Left kidney (tissue), 8 donors: ENCODE results near the gene NAP1L3. TPM values are rescaled to one million over a fixed set of nuclear protein-coding genes. Genes with fewer than 3 reads are reported as not detected.

ENCODE experiments used
- DNase-seq: peaks from one replicate; pipeline ENCODE4 v3.0.0-alpha.2; 2013
- long read RNA-seq, 8 donors: transcript quantifications; one replicate each; lab custom pipeline, GENCODE V29; 2026
- polyA plus RNA-seq: library from polyadenylated mRNA; unstranded; fragments of 120-200 nt; gene quantifications from one replicate; pipeline ENCODE4 v1.2.1, GENCODE V29; 2013; ENCODE audit not compliant: insufficient read length

Gene NAP1L3, protein sequence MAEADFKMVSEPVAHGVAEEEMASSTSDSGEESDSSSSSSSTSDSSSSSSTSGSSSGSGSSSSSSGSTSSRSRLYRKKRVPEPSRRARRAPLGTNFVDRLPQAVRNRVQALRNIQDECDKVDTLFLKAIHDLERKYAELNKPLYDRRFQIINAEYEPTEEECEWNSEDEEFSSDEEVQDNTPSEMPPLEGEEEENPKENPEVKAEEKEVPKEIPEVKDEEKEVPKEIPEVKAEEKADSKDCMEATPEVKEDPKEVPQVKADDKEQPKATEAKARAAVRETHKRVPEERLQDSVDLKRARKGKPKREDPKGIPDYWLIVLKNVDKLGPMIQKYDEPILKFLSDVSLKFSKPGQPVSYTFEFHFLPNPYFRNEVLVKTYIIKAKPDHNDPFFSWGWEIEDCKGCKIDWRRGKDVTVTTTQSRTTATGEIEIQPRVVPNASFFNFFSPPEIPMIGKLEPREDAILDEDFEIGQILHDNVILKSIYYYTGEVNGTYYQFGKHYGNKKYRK
- polyA plus RNA-seq, result 14.6 TPM
- long read RNA-seq, donor 1, transcript NAP1L3-201 (1 exons, 2,639 nt), result major isoform, 17 of 17 reads
- long read RNA-seq, donor 1, partial matches to known transcripts, result 0 of 17 reads
- long read RNA-seq, donor 1, other reads (novel, unspliced or antisense), result 0 of 17 reads
- long read RNA-seq, donor 2, transcript NAP1L3-201 (1 exons, 2,639 nt), result major isoform, 14 of 14 reads
- long read RNA-seq, donor 2, partial matches to known transcripts, result 0 of 14 reads
- long read RNA-seq, donor 2, other reads (novel, unspliced or antisense), result 0 of 14 reads
- long read RNA-seq, donor 3, transcript NAP1L3-201 (1 exons, 2,639 nt), result major isoform, 9 of 9 reads
- long read RNA-seq, donor 3, partial matches to known transcripts, result 0 of 9 reads
- long read RNA-seq, donor 3, other reads (novel, unspliced or antisense), result 0 of 9 reads
- long read RNA-seq, donor 4, partial matches to known transcripts, result 0 of 2 reads
- long read RNA-seq, donor 4, other reads (novel, unspliced or antisense), result 0 of 2 reads
- long read RNA-seq, donor 5, transcript NAP1L3-201 (1 exons, 2,639 nt), result major isoform, 17 of 17 reads
- long read RNA-seq, donor 5, partial matches to known transcripts, result 0 of 17 reads
- long read RNA-seq, donor 5, other reads (novel, unspliced or antisense), result 0 of 17 reads
- long read RNA-seq, donor 6, transcript NAP1L3-201 (1 exons, 2,639 nt), result major isoform, 17 of 17 reads
- long read RNA-seq, donor 6, partial matches to known transcripts, result 0 of 17 reads
- long read RNA-seq, donor 6, other reads (novel, unspliced or antisense), result 0 of 17 reads
- long read RNA-seq, donor 7, transcript NAP1L3-201 (1 exons, 2,639 nt), result major isoform, 18 of 18 reads
- long read RNA-seq, donor 7, partial matches to known transcripts, result 0 of 18 reads
- long read RNA-seq, donor 7, other reads (novel, unspliced or antisense), result 0 of 18 reads
- long read RNA-seq, donor 8, partial matches to known transcripts, result 0 of 2 reads
- long read RNA-seq, donor 8, other reads (novel, unspliced or antisense), result 0 of 2 reads

DNA sequence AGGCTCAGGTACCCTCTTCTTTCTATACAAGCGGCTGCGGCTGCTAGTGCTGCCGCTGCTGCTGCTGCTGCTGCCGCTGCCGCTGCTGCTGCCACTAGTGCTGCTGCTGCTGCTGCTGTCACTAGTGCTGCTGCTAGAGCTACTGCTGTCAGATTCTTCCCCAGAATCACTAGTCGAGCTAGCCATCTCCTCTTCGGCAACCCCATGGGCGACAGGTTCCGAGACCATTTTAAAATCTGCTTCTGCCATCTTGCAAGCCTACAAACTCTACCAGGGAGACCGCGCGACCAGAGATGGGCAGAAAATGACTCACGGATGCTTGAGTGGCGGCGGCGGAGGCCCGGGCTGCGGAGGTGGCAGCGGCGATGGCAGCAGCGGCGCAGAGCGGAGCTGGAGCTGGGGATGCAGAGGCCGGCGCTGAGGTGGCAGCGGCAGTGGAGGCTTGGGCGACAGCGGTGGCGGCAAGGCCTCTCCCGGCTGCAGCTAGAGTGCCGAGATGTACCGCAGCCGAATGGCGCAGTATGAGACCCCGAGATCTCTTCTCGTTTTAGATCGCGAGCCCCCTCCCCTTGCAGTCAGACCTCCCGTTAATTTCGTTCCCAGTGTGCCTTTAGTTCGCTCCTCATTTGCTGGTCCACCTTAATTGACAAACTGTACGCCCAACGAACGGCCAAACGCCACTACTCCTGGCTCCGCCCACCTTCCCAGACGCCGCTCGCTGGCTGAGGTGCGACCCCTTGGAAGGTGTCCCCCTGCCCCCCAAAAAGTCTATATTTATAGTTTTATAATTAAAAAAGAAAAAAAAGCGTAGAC is at the start of gene NAP1L3:
TSS of gene NAP1L3 (minus strand) at position 523 of the 813 bp plus-strand sequence. CDS start at position 249, 274 bp downstream.
- peak; percentile 82 for DNase-seq

GRCh38 chrX:93711076-93711475 is 37.7 kb upstream of the NAP1L3 start:
- DNase-seq, result no peak

- DNase-seq, result no peak
Observed at GRCh38 chrX:93703701-93704100, 30.3 kb upstream of the NAP1L3 start.

DNA sequence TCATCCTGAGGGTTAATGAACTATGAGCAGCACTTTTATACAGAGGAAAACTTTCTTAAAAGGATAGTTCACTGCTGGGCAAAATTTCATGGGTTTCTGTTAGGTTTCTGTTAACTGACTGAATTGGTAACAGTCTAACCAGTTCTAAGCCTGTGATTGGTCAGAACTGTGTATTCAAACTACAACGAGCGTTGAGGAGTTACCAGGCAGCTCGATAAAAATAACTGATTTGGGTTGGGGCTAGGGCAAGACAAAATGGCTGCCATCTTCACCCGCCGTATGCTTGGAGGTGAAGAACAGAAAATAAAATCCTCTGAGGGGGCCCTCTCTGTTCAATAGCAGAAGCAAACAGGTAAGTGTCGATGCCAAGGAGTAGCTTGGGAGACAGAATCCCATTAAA is 22.6 kb upstream of the NAP1L3 start:
- no peak for DNase-seq

- DNase-seq, result no peak
Observed at GRCh38 chrX:93673869-93674271, 492 bp upstream of the NAP1L3 start, which contains the start of gene FAM133A. Gene FAM133A, plus strand, starts transcription at chrX:93674206. Its CDS starts 35,214 bp downstream, at chrX:93709420.

DNA sequence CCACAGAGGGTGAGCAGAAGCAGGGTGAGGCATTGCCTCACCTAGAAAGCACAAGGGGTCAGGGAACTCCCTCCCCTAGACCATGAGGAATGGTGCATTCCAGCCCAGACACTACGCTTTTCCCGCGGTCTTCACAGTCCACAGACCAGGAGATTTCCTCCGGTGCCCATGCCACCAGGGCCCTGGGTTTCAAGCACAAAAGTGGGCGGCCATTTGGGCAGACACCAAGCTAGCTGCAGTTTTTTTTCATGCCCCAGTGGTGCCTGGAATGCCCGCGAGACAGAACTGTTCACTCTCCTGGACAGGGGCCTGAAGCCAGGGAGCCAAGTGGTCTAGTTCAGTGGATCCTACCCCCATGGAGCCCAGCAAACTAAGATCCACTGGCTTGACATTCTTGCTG is 12.8 kb downstream of the NAP1L3 start:
- no peak for DNase-seq

GRCh38 chrX:93649381-93649780 is 24.0 kb downstream of the NAP1L3 start:
- DNase-seq, result no peak

DNA sequence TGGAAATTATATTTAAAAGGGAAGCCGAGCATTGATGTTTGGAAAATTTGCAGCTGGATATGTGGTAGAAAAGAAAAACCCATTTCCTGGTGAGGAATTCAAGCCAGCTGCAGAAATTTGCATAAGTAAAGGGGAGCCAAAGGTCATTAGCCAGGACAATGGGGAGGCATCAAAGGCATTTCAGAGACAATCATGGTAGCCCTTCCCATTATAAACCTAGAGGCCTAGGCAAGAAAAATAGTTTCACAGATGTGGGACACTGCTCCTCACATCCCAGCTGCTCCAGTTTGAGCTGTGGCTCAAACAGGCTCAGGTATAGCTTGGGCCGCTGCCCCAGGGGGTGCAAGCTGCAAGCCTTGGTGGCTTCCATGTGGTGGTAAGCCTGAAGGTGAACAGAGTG is 35.8 kb downstream of the NAP1L3 start:
- DNase-seq, result no peak

Other genes starting within 250 kb of the NAP1L3 start
- gene FAM133A, start 628 bp upstream of the NAP1L3 start, polyA plus RNA-seq, result 0.05 TPM